ENCODE data around the gene SOX12. TPM values are rescaled to one million over a fixed set of nuclear protein-coding genes. Genes with fewer than 3 reads are reported as not detected.

Gene SOX12
- total RNA-seq, 1 experiment from 2014 or later, result 40.4 TPM

DNA sequence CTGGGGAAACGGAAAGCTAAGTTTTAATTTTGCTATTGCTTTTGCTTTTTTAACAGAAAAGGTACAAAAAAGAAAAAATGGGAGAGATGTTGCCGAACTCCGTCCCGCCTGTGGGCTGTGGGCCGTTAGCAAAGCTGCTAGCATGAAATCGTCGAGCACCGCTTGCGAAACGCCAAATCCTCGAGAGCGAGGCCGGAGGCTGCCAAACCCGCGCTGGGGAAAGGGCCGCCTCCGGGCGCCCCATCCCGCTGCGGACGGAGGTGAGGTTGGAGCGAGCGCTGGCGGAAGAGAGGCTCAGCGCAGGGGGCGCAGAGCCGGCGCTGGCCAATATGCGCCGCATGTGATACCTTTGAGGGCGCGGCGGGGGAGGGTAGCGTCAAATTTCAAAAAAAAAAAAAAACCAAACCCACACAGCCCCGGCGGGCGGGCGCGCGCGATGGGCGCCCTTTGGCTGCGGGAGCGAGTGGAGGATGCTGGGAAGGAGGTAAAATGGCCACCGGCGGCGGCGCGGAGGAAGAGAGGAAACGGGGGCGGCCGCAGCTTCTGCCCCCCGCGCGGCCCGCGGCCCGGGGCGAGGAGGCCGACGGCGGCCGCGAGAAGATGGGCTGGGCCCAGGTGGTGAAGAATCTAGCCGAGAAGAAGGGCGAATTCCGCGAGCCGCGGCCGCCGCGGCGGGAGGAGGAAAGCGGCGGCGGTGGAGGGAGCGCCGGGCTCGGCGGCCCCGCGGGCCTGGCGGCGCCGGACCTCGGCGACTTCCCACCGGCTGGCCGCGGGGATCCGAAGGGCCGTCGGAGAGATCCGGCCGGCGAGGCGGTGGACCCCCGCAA, 28.0 kb upstream of the SOX12 start, which contains the start of gene ZCCHC3 (continued):
- TF ChIP-seq ELF1 (IDR thresholded peaks at IDR 0.05; ENCODE audit: borderline replicate concordance, low read depth) (no peak), EZH2 (IDR thresholded peaks at IDR 0.05) (no peak), POLR2A (IDR thresholded peaks at IDR 0.05; ENCODE audit: borderline replicate concordance, extremely low read depth, insufficient read depth, insufficient read length) (no peak), CEBPB (IDR thresholded peaks at IDR 0.05; ENCODE audit: low read depth) (peak; percentile 50)
- TF ChIP-seq, protein P1, sequence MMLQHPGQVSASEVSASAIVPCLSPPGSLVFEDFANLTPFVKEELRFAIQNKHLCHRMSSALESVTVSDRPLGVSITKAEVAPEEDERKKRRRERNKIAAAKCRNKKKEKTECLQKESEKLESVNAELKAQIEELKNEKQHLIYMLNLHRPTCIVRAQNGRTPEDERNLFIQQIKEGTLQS (IDR thresholded peaks at IDR 0.05), result no peak
- TF ChIP-seq, protein P2, sequence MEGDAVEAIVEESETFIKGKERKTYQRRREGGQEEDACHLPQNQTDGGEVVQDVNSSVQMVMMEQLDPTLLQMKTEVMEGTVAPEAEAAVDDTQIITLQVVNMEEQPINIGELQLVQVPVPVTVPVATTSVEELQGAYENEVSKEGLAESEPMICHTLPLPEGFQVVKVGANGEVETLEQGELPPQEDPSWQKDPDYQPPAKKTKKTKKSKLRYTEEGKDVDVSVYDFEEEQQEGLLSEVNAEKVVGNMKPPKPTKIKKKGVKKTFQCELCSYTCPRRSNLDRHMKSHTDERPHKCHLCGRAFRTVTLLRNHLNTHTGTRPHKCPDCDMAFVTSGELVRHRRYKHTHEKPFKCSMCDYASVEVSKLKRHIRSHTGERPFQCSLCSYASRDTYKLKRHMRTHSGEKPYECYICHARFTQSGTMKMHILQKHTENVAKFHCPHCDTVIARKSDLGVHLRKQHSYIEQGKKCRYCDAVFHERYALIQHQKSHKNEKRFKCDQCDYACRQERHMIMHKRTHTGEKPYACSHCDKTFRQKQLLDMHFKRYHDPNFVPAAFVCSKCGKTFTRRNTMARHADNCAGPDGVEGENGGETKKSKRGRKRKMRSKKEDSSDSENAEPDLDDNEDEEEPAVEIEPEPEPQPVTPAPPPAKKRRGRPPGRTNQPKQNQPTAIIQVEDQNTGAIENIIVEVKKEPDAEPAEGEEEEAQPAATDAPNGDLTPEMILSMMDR (IDR thresholded peaks at IDR 0.05 in 2 of 3, conservative IDR thresholded peaks at IDR 0.05 in 1 of 3; ENCODE audit: borderline replicate concordance in 1 of 3, insufficient read depth in 1 of 3, low read depth in 2 of 3, low read length in 2 of 3), result no peak
- TF ChIP-seq, protein P3, sequence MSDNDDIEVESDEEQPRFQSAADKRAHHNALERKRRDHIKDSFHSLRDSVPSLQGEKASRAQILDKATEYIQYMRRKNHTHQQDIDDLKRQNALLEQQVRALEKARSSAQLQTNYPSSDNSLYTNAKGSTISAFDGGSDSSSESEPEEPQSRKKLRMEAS (IDR thresholded peaks at IDR 0.05), result peak; percentile 92
- TF ChIP-seq, protein P4, sequence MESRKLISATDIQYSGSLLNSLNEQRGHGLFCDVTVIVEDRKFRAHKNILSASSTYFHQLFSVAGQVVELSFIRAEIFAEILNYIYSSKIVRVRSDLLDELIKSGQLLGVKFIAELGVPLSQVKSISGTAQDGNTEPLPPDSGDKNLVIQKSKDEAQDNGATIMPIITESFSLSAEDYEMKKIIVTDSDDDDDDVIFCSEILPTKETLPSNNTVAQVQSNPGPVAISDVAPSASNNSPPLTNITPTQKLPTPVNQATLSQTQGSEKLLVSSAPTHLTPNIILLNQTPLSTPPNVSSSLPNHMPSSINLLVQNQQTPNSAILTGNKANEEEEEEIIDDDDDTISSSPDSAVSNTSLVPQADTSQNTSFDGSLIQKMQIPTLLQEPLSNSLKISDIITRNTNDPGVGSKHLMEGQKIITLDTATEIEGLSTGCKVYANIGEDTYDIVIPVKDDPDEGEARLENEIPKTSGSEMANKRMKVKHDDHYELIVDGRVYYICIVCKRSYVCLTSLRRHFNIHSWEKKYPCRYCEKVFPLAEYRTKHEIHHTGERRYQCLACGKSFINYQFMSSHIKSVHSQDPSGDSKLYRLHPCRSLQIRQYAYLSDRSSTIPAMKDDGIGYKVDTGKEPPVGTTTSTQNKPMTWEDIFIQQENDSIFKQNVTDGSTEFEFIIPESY (IDR thresholded peaks at IDR 0.05; ENCODE audit: extremely low read depth, insufficient replicate concordance, low read length), result peak; percentile 74

Data from HCT116 (cell line).